ENCODE data around the gene OPHN1.

DNA sequence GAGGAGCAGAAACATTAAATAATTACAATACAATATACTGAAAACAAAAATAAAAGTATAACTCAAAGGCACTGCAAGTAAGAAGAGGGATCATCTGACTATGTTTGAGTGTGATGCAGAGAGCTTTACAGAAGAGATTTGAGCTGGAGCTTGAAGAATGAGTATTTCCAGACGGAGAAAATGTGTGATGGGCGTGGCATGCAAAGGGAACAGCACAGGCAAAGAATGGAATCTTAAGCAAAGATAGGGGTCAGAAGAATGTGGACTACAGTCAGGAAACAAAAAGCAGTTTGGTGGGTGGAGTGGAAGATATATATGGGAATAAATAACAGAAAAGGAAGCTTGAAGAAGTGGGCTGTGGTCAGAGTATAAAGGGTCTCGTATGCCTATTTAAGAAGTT lies 45.5 kb downstream of the OPHN1 start:
- TF ChIP-seq, protein P1, sequence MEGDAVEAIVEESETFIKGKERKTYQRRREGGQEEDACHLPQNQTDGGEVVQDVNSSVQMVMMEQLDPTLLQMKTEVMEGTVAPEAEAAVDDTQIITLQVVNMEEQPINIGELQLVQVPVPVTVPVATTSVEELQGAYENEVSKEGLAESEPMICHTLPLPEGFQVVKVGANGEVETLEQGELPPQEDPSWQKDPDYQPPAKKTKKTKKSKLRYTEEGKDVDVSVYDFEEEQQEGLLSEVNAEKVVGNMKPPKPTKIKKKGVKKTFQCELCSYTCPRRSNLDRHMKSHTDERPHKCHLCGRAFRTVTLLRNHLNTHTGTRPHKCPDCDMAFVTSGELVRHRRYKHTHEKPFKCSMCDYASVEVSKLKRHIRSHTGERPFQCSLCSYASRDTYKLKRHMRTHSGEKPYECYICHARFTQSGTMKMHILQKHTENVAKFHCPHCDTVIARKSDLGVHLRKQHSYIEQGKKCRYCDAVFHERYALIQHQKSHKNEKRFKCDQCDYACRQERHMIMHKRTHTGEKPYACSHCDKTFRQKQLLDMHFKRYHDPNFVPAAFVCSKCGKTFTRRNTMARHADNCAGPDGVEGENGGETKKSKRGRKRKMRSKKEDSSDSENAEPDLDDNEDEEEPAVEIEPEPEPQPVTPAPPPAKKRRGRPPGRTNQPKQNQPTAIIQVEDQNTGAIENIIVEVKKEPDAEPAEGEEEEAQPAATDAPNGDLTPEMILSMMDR (conservative IDR thresholded peaks at IDR 0.05) = no peak
- TF ChIP-seq ZFX (IDR thresholded peaks at IDR 0.05) = no peak

Data from C4-2B (cell line).